Esophagus muscularis mucosa (tissue), 4 donors: ENCODE results near the gene AURKB.

ENCODE experiments used
- EP300 ChIP-seq: sonication (generic); formaldehyde crosslinking; IDR thresholded peaks from one replicate; pipeline ENCODE4 v1.6.1; 2017; ENCODE audit warnings: antibody characterized with exemption
- POLR2A ChIP-seq: fragments of 450-650 bp; IDR thresholded peaks from one replicate; pipeline ENCODE4 v1.6.1; 2017; ENCODE audit warnings: antibody characterized with exemption, moderate library complexity, mild to moderate bottlenecking, low read depth
- TF ChIP-seq, protein P1 (sequence below), 3 experiments: fragments of 200-600 bp in 2 of 3; fragments of 450-650 bp in 1 of 3; sonication (generic) in 2 of 3; IDR thresholded peaks; one replicate each; pipeline ENCODE4 v1.5.1; 2017 to 2019; ENCODE audit warnings: antibody characterized with exemption in 3 of 3, mild to moderate bottlenecking in 2 of 3, moderate library complexity in 1 of 3

DNA sequence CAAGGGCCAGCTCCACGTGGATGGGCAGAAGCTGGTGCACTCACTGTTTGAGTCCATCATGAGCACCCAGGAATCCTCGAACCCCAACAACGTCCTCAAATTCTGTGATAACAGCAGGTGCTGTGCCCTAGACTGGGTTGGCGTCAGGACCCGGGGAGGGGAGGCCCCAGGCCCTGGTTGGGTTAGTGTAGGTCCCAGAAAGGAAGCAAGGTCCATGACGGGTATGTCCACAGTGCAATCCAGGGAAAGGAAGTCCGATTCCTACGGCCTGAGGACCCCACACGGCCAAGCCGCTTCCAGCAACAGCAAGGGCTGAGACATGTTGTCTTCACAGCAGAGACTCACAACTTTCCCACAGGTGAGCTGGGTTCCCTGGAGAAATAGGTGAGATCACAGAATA lies 45.9 kb upstream of the AURKB start:
- TF ChIP-seq, protein P1, sequence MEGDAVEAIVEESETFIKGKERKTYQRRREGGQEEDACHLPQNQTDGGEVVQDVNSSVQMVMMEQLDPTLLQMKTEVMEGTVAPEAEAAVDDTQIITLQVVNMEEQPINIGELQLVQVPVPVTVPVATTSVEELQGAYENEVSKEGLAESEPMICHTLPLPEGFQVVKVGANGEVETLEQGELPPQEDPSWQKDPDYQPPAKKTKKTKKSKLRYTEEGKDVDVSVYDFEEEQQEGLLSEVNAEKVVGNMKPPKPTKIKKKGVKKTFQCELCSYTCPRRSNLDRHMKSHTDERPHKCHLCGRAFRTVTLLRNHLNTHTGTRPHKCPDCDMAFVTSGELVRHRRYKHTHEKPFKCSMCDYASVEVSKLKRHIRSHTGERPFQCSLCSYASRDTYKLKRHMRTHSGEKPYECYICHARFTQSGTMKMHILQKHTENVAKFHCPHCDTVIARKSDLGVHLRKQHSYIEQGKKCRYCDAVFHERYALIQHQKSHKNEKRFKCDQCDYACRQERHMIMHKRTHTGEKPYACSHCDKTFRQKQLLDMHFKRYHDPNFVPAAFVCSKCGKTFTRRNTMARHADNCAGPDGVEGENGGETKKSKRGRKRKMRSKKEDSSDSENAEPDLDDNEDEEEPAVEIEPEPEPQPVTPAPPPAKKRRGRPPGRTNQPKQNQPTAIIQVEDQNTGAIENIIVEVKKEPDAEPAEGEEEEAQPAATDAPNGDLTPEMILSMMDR (IDR thresholded peaks at IDR 0.05): no peak
- TF ChIP-seq POLR2A: no peak
- TF ChIP-seq EP300: no peak
